DOHH2 (cell line): ENCODE results near the gene PVRIG.
"Not testable (repeated sequence)": the region's sequence is repeated elsewhere in the genome, so short reads cannot be mapped to it uniquely, and the experiment has no call there.

Experiments used
- H3F3A ChIP-seq: fragments of 200-600 bp; sonication (generic), shearing (Covaris generic); 2 replicates; pipeline ENCODE4 v1.6.0; 2016; ENCODE audit warnings: antibody characterized with exemption, mild to moderate bottlenecking; ENCODE audit not compliant: control insufficient read depth, insufficient read depth
- H3K27ac ChIP-seq: fragments of 200-600 bp; sonication (generic); 2 replicates; pipeline ENCODE4 v1.5.1; 2014; ENCODE audit warnings: low read depth, mild to moderate bottlenecking, low read length, moderate library complexity
- H3K27me3 ChIP-seq: fragments of 200-600 bp; sonication (generic); 2 replicates; pipeline ENCODE4 v1.6.1; 2014; ENCODE audit warnings: mild to moderate bottlenecking, low read length, mixed read lengths; ENCODE audit not compliant: control insufficient read depth
- H3K36me3 ChIP-seq: fragments of 200-600 bp; sonication (generic); 2 replicates; pipeline ENCODE4 v1.6.1; 2014; ENCODE audit warnings: mild to moderate bottlenecking, low read length, moderate library complexity, mixed read lengths; ENCODE audit not compliant: control insufficient read depth
- H3K4me1 ChIP-seq: fragments of 200-600 bp; sonication (generic); 2 replicates; pipeline ENCODE4 v1.6.1; 2014; ENCODE audit warnings: mild to moderate bottlenecking, low read length, mixed read lengths; ENCODE audit not compliant: control insufficient read depth
- H3K4me2 ChIP-seq: fragments of 200-600 bp; sonication (generic); 2 replicates; pipeline ENCODE4 v1.6.0; 2014; ENCODE audit warnings: mild to moderate bottlenecking, low read length, moderate library complexity
- H3K4me3 ChIP-seq: fragments of 200-600 bp; sonication (generic); 2 replicates; pipeline ENCODE4 v1.5.1; 2014; ENCODE audit warnings: mild to moderate bottlenecking, low read length, mixed read lengths
- H3K79me2 ChIP-seq: fragments of 200-600 bp; sonication (generic); 2 replicates; pipeline ENCODE4 v1.6.1; 2014; ENCODE audit warnings: mild to moderate bottlenecking, low read length, mixed read lengths; ENCODE audit not compliant: control insufficient read depth
- H3K9me2 ChIP-seq: fragments of 200-600 bp; sonication (generic); replicated peaks from 2 replicates; pipeline ENCODE4 v1.6.1; 2014; ENCODE audit warnings: mild to moderate bottlenecking, low read length, mixed read lengths; ENCODE audit not compliant: control insufficient read depth
- H3K9me3 ChIP-seq: fragments of 200-600 bp; sonication (generic); 2 replicates; pipeline ENCODE4 v1.6.1; 2014; ENCODE audit warnings: antibody characterized with exemption, low read length, mixed read lengths; ENCODE audit not compliant: control insufficient read depth, insufficient read depth
- H4K20me1 ChIP-seq: fragments of 200-600 bp; sonication (generic); 2 replicates; pipeline ENCODE4 v1.6.0; 2014; ENCODE audit warnings: low read depth, mild to moderate bottlenecking, antibody characterized with exemption, low read length, moderate library complexity; ENCODE audit not compliant: control insufficient read depth, insufficient read depth
- EZH2phosphoT487 ChIP-seq: fragments of 200-600 bp; sonication (generic); IDR thresholded peaks from 2 replicates; pipeline ENCODE4 v1.6.1; 2017; ENCODE audit warnings: borderline replicate concordance, mild to moderate bottlenecking, antibody characterized with exemption, low read length, moderate library complexity, mixed read lengths
- TF ChIP-seq, protein P1 (sequence below): fragments of 200-600 bp; sonication (generic); IDR thresholded peaks from one replicate; pipeline ENCODE4 v1.5.1; 2014; ENCODE audit warnings: antibody characterized with exemption, mild to moderate bottlenecking, low read depth, low read length; ENCODE audit not compliant: poor library complexity, severe bottlenecking

Gene PVRIG

GRCh38 chr7:100214356-100214755 is 5.4 kb upstream of the PVRIG start:
- TF ChIP-seq, protein P1, sequence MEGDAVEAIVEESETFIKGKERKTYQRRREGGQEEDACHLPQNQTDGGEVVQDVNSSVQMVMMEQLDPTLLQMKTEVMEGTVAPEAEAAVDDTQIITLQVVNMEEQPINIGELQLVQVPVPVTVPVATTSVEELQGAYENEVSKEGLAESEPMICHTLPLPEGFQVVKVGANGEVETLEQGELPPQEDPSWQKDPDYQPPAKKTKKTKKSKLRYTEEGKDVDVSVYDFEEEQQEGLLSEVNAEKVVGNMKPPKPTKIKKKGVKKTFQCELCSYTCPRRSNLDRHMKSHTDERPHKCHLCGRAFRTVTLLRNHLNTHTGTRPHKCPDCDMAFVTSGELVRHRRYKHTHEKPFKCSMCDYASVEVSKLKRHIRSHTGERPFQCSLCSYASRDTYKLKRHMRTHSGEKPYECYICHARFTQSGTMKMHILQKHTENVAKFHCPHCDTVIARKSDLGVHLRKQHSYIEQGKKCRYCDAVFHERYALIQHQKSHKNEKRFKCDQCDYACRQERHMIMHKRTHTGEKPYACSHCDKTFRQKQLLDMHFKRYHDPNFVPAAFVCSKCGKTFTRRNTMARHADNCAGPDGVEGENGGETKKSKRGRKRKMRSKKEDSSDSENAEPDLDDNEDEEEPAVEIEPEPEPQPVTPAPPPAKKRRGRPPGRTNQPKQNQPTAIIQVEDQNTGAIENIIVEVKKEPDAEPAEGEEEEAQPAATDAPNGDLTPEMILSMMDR = peak; percentile 57
- H3K4me2 ChIP-seq = peak overlapping the region; percentile 91
- peak overlapping the region; percentile 96 for H3K27ac ChIP-seq

GRCh38 chr7:100215895-100216294 is 3.9 kb upstream of the PVRIG start:
- H3K79me2 ChIP-seq = peaks cover 70% of the 10 kb centered on the region
- H3K27me3 ChIP-seq = no peaks in the 10 kb centered on the region
- peak overlapping the region; percentile 91 for H3K4me2 ChIP-seq
- H3K4me1 ChIP-seq = peaks cover 85% of the 10 kb centered on the region
- no peaks in the 10 kb centered on the region for H3K9me3 ChIP-seq
- H4K20me1 ChIP-seq = no peaks in the 10 kb centered on the region
- no peaks in the 10 kb centered on the region for H3K9me2 ChIP-seq
- TF ChIP-seq EZH2phosphoT487 = no peak
- TF ChIP-seq, protein P1 = no peak
- peak overlapping the region; percentile 82 for H3K4me3 ChIP-seq
- peaks cover 81% of the 10 kb centered on the region for H3K36me3 ChIP-seq
- H3K27ac ChIP-seq = peak overlapping the region; percentile 96
- H3F3A ChIP-seq = peaks cover 40% of the 10 kb centered on the region

More at GRCh38 chr7:100214356-100214755, 5.4 kb upstream of the PVRIG start:
- peaks cover 43% of the 10 kb centered on the region for H3F3A ChIP-seq
- H3K9me3 ChIP-seq, H3K9me2 ChIP-seq, H3K27me3 ChIP-seq, H4K20me1 ChIP-seq: not testable (repeated sequence)
- H3K4me1 ChIP-seq = peaks cover 95% of the 10 kb centered on the region
- peak overlapping the region; percentile 82 for H3K4me3 ChIP-seq
- peaks cover 69% of the 10 kb centered on the region for H3K79me2 ChIP-seq
- peaks cover 81% of the 10 kb centered on the region for H3K36me3 ChIP-seq

DNA sequence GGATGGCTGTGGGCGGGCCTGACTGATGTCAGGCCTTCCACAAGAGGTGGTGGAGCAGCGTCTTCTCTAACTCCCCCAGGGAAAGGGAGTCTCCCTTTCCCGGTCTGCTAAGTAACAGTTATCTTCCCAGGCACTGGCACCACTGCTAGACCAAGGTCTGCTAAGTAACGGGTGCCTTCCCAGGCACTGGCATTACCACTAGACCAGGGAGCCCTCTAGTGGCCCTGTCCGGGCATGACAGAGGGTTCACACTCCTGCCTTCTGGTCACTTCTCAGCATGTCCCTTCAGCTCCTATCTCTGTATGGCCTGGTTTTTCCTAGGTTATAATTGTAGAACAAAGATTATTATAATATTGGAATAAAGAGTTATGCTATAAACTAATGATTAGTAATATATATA is 1.8 kb upstream of the PVRIG start:
- H3K27me3 ChIP-seq, H4K20me1 ChIP-seq, H3K9me3 ChIP-seq, H3K9me2 ChIP-seq: not testable (repeated sequence)
- Histone ChIP-seq H3K4me1 (peaks cover 83% of the 10 kb centered on the region), H3K4me3 (peak overlapping the region; percentile 82), H3K79me2 (peaks cover 69% of the 10 kb centered on the region), H3K27ac (peak overlapping the region; percentile 96), H3K36me3 (peaks cover 81% of the 10 kb centered on the region), H3F3A (peaks cover 48% of the 10 kb centered on the region), H3K4me2 (peak overlapping the region; percentile 91)

DNA sequence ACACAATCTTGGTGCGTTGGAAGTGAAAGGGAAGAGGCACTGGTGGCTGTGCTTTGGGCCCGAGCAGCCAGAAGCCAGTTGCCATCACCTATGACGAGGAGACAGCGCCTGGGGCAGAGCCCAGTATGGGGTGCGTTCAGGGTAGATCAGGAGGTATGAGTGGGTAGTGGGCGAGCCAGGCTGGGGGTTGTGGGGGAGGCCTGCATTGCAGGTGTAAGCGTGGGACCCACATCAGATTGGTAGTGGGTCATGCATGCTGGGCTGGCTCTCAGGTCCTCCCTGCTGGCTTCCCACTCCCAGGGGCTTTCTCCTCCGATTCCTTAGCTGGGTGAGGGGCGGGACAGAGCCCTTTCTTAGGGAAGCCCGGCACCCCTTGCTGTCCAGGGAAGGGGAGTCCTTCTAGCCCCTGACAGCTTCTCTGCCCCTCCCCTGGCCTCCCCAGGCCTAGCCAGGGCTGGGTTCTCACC is 445 bp upstream of the PVRIG start:
- Histone ChIP-seq H3K36me3 (peaks cover 81% of the 10 kb centered on the region), H3K27ac (peak overlapping the region; percentile 96), H3K4me1 (peaks cover 83% of the 10 kb centered on the region), H3F3A (peaks cover 41% of the 10 kb centered on the region), H3K9me2 (no peaks in the 10 kb centered on the region), H3K4me3 (peak overlapping the region; percentile 82), H4K20me1 (peaks cover 7% of the 10 kb centered on the region), H3K79me2 (peaks cover 70% of the 10 kb centered on the region), H3K9me3 (no peaks in the 10 kb centered on the region), H3K27me3 (no peaks in the 10 kb centered on the region), H3K4me2 (peak overlapping the region; percentile 91)
- TF ChIP-seq, protein P1 = no peak
- TF ChIP-seq EZH2phosphoT487 = no peak
